NK-92 (cell line): ENCODE measurements around the gene MEF2D.

ENCODE experiments used
- DNase-seq: peaks from one replicate; lab custom pipeline; 2025; ENCODE audit not compliant: unreplicated experiment; lab: John Stamatoyannopoulos, UW

Gene MEF2D

DNA sequence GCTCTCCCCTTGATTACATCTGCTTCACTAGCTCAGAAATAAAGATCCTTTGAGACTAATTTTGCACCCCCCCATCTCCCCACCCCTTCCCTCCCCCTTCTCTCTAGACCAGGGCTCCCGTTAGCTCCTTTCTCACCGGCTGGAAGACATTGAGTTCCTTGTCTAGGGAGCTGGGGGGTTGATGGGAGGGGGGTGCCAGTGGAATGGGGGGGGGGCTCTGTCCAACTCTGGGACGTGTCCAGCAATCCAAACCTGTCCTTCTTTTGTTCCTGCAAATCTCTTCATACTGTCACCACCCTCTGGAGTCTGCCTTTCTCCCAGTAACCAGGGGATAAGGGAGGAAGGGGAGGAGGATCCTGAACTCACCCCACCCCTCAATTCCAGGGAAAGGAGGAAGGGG is 69.7 kb downstream of the MEF2D start:
- DNase-seq, result no peak

DNA sequence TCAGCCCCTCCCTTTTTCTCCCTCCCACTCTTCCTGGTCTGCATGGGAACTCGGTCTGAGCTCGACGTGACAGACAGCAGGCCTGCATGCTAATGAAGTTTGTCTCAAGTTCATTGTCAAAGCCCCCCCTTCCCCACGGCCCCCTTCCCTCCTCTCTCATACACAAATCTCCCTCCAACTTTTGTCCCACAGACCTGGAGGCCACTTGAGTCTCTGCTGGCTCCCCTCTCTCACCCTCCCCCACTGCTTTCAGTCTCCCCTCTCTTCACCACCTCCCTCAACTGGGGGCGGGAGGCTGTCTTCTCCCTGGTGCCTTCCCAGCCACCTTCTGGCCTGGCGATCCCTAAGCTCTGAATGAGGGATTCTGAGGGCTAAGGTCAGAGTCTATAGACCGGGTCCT is 70.3 kb downstream of the MEF2D start:
- DNase-seq, result no peak

DNA sequence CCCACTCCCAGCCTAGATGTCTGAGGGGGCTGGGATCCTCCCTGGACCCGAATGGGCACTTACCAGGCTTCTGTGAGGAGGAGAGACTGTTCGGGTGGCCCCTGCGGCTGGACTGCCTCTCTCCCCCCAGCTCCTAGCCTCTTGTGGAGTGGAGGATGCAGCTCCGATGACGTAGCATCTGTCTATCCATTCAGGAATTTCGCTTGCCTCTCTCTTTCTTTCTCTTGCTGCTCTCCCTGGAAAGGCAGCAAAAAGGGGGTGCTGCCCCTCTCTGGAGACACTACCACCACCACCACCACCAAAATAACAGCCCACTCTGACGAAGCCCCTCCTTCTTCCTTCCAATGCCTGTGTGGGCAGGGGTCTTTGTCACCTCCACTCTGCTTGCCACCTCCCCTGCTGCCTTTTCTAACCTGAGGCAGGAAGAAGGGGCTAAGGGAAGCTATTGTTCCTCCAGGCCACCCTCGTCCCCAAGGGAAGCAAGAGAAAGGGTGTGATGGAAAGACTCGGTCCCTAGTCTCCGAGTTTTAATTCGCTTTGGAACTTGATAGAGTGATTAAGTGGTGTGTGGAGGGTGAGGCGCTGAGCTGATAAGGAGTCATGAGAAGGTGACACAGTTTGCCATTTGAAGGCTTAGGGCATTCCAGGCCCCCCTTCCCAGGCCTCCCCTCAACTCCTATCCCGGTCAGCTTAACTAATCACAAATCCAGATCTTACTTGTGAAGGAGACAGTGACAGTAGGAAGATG is 71.1 kb downstream of the MEF2D start:
- no peak for DNase-seq

DNA sequence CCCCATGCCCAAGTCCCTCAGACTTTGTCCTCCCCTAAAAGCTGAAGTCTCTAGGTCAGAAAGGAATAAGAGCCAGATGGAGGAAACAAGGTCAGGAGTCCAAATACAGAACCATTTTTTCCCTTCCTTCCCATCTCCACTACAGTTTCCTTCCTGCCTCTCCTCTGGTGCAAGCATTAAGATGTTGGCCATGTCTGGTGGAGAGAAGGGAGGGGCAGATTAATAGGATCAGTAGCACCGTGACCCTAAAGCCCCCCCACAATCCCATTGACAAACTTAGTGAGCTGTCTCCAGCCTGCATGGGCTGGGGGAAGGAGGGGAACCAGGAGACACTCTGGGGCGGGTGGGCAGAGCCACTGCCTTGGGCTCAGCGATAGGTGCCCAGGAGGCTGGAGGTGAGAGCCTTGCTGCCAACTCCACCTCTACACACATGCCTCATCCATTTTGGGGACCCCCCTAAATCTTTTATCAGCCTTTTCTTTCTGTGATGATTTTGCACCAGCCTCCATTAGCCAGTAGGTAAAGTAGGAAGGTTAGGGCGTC is 71.8 kb downstream of the MEF2D start:
- DNase-seq, result no peak

DNA sequence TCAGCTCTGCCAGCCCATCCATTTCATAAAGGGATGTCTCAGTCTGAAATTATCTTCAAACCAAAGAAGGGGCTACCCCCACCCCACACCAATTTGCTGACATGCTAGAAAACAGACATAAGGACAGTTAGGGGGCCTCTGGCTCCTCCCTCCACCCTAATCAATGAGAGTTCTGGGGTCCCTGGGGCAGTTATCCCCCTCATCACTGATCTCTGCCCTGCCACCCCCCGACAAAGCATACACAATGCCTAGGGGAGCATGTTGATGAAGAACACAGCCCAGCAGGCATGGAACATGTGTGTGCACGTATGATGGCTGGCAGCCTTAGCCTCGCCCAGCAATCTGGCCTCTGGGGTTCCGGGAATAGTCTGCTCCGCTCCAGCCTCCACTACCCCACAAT is 72.6 kb downstream of the MEF2D start:
- no peak for DNase-seq

DNA sequence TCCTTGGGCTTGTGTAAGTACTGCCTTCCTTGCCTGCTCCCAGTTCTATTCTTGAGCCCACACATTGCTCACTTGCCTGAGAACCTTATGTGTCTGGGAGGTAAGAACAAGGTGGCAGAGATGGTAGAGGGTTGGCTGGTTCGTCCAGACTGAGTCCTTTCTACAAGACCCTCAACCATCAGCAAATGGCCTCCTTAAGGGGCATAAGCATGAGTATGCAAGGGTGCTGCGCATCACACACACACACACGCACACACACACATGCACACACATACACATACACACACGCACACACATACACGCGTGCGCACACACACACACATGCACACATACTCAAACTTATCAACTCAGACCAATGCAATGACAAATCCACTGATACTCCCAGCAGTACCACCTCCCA is 74.6 kb downstream of the MEF2D start:
- no peak for DNase-seq

DNA sequence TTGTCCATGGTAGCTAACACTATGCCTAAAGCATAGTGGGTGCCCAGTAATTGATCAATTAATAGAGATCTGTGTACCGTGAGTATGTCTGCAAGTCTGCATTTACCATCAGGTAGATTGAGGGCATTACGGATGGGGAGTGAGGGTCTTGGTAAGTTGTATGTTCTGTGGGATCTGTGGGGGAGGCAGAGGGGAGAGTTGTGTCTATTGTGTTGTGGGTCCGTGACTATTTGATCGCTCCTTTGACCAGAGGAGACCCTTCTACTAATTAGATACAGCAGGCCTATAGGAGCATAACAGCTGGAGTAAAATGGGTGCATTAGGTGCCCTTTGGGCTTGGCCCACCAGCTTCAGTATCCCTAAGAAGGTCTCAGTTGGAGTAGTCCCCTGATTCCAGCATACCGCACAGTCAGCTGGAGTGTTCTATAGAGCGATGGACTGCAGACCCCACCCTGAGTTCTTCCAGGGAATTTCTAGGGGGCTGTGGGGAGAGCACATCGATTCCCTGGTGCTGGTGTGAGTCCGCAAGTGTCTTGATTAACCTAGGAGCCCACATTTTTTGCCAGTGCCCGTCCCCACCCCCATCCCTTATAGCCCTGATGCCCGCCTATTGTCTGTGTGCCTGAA is 75.7 kb downstream of the MEF2D start:
- no peak for DNase-seq

DNA sequence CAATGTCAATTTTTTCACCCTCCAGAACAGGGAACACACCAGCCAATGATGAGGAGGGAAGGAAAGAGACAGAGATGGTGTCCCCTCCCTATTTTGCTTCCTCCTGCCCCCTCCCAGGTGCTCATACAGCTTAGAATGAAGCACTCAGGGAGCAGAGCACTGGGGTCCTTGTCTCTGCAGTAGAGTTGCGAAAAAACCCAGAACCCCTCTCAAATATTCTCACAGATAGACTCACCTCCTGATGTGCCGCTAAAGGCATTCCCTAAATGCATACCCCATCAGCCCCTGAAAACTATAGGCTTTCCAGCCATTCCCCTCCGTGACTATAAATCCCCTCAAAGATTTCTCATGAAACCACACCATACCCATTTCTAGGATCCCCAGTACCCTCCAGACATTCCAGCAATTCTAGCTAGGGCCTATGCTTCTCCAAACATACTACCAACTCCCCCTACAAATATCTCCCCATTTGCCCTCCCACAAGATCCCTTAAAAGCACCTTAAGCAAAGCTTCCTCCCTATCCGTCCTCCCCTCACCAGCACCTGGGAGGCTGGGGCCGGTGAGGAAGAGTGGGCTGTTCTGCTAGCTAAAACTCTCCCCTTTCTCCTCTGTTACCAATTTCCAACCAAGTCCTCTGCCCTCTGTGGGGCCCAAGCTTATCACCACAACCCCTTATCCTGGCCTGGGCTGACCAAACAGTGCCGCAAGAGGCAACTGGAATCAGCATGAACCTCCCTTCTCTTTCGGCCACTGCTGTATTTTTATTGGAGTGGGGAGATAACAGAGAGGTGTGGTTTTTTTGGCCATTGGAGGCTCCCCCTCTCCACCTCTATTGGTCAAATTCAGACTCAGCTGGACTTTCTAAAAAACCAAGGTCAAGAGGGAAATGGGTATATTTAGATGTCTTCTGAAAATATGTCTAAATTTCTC is 76.9 kb downstream of the MEF2D start:
- no peak for DNase-seq

DNA sequence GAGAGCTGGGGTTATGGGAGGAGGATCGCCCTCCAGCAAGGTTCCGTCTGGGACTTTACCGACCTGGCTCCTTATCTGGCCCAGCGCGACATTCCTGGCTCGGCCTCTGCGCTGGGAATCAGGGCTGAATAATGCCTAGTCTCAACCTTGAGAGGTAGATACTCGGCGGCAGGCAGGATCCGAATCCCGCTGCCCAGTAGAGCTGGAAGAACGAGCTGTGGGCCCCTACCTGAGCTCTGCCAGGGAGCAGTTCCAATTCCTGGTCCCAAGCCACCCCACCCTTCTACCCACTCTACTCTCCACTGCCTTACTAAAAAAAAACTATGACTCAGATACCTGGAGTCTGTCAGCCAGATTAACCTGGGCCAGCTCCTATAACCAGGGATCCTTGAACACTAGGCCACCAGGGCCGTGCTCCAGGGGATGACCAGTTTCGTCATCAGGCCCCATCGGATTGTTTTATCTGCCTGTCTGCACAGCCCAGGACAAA is 77.9 kb downstream of the MEF2D start:
- no peak for DNase-seq

DNA sequence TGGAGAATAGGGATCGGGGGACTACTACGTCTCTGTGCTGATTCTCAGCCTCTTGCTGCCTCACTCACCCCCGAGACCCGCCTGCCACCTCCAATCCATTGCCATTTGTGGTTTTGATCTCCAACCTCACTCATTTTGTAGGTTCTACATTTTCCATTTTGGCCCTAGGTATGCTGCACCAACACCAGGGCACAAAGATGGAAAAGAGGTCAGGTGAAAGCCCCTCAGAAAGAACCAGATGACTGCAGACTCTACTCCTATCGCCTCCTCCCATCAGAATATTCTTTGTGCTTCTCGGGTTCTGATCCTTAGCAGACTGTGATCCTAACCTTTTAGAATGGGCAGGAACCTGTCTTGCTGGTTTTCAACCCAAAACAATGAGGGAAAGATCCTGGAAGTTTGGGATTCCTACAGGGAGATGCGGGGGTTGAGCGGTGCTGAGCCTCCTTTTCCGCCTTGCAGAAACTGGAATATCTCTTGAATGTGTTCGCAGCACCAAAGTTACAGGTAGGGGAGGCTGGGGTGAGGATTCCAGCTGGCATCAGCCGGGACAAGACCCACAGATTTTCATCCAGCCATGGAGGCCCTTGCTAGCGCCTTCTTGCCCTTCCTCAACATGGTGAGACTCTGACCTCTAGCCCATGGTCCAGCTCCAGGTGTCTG is 78.5 kb downstream of the MEF2D start:
- DNase-seq, result no peak

DNA sequence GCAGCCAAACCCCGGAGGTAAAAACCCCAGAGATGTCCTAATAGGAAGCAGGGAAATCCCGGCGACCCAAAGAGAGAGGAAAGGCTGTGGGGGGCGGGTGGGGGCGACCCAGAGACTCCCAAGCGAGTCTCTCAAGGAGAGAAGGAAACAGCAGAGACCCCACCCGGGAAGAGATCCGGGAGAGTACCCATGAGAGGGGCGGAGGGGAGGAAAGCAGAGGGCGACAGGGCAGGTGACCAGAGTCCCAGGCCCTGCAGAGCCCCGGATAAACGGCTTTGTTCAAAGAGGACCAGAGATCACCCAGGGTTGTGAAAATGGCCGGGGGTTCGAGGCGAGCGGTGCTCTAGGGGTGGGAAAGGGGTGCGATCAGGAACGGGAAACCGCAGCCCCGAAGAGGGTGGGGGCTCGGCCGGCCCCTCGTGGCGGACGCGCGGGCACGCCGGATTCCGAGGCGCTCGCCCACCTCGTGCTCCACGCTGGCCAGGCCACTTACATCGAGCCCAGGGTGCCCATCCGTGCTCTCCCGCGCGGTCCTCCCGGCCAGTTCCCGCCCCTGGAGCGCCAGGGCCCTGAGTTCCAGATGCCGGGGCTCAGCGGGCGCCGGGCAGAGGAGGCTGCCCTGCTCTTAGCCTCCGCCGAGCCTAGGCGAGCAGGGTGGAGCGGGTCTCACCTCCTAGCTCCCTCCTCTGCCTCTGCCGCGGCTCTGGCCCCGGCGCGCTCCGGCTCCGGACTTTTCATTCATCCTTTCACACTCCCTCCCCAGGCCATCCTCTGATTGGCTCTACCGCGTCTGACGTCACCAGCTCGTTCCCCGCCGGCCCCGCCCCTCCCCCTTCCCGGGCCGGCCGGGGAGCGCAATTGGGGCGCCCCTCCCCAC is 79.3 kb downstream of the MEF2D start:
- no peak for DNase-seq

DNA sequence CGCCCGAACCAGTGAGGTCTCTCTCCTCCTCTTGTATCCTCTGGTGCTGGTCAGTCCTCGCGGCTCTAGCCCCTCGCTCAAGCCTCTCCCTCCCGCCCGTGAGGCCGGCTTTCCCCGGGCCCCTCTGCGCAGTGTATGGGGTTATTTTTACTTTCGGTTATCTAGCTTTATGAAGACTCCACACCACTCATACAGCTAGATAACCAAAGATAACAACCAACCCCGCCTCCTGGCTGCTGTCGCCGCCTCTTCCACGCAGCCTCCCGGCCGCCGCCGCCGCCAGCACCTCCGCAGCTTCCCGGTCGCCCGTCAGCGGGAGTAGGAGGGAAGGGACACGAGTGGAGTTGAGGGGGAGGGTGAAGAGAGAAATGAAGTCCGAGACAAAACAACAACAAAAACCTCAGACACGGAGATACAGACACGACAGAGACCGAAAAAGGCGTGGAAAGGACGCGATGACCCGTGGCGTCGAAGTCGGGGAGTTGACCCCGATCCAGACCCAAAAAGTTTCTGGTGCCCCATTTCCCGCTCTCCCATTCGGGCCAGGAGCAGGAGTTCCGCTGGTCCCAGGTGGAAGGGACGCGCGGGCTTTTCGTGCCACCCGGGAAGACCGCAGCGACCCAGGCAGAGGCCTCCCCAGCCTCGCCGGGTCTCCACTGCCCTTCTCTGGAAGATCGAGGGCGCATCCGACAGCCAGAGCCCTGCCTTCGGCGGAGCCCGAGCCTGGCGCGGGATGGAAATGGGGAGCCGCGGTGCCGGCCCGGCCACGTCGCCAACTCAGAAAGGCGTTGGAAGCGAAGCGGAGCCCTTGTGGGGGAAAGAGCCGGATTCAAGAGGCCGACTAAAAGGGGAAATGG is 80.1 kb downstream of the MEF2D start:
- no peak for DNase-seq

DNA sequence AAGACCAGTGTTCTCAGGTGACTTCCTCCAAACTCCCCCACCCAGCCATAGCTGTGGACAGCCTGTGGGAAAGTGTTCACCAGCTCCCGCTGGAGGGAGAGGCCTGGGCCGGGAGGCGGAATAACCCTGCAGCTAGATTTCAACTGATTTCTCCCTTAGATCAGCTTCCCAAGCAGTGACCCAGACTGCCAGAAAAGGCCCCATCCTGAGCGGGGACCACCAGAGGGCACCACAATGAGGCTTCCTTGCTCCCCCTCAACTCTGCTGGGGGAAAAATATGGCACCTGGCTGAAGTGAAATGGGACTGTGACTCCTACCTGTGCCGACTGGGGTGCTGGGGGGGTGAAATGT is 80.7 kb downstream of the MEF2D start:
- no peak for DNase-seq

DNA sequence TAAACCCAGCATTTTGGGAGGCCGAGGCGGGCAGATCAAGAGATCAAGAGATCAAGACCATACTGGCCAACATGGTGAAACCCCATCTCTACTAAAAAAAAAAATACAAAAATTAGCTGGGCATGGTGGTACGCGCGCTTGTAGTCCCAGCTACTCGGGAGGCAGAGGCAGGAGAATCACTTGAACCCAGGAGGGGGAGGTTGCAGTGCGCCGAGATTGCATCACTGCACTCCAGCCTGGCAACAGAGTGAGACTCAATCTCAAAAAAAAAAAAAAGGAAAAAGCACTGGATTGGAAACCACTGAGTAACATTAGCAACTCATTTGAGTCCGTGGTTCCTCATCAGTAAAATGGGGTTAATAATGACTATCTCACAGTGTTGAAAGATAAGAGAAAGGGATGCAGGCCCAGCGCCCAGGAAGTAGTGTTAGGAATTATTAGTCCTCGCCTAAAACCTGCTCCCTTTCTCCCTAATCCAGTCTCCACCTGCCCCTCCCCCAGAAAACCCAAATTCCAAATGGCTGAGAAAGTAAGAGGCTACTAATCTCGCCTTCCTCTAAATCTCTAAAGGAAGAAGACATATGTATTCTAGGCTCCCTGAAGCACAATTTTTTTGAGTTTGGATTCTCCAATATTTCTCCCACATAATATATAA is 82.0 kb downstream of the MEF2D start:
- DNase-seq, result no peak

DNA sequence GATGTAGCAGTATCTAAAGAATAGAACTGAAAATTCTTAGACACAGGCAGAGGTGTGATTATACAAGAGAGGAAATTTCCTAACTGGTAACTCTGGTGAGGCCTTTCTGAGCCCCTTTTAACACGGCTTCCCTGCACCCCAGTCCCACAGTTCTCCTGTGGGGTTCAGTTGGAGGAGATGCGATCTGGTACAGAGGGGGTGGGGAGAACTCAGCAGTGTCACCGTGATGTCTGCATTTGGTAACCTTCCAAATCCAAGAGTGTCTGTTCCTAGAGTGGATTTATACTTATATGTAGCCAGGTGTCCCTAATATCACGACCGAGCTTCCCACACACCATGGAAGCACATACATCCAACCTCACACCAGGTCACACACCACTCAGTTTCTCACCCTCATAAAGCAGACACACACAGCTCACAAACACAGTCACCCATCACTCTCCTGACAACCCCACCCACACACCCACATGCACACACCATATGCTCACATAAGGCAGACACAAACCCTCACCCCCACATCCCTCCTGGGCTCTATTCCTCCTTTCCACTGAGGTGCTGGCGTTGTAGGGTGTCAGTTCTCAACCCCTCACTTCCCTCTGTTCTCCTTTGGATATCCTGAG is 83.1 kb downstream of the MEF2D start:
- no peak for DNase-seq

DNA sequence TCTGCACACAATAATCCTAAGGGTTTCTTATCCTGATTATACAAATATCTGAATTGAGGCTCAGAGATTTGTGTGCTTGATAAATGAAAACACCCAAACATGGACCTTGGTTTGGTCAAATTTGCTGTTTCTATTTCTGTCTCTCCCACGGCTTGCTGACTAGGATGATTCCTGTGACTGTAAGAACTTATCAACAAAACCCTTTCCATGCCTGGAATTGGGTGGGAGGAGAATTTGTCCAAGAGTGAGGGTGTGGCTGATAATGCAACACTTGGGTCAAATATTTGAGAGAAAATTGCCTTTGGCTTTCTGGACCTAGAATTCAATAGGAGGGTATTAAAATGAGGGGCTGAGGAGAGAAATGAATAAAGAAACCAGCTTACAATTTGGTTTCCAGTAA is 83.6 kb downstream of the MEF2D start:
- no peak for DNase-seq

DNA sequence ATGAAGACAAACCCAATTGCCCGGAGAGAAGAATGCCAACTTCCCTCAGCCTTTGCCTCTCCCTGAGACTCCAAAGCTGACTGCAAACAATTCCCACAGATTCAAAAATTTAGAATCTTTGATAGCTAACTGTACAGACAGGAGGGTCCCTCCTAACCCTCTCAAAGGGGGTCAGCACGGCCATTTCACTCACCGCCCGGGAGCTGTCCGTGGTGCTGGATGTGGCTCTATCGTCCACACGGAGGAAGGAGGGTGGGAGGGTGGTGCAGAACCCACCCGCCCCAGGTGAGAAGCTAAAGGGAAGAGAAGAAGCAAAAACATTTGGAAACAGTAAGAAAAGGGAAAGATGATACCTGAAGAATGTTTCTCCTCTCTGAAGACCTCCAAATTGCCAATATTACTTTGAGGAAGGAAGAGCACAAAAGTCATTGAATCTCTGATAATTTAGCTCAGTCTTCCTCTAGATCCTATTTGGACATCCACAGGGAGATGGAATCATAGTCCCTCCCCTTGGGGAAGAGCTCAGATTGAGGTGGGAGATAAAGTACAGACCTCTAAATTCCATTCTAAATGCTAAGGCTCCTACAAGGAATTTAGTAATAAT is 86.0 kb downstream of the MEF2D start:
- DNase-seq, result no peak
